Metanephros (tissue), 1 donor: ENCODE results near the gene CD69. TPM values are rescaled to one million over a fixed set of nuclear protein-coding genes. Genes with fewer than 3 reads are reported as not detected.

Source experiments
- total RNA-seq: library from RNA; depleted of rRNA; stranded (reverse); fragments of >200 nt; gene quantifications from one replicate; pipeline ENCODE4 v1.2.3, GENCODE V29; 2014

The CD69 gene
- 14.5 TPM for total RNA-seq

DNA sequence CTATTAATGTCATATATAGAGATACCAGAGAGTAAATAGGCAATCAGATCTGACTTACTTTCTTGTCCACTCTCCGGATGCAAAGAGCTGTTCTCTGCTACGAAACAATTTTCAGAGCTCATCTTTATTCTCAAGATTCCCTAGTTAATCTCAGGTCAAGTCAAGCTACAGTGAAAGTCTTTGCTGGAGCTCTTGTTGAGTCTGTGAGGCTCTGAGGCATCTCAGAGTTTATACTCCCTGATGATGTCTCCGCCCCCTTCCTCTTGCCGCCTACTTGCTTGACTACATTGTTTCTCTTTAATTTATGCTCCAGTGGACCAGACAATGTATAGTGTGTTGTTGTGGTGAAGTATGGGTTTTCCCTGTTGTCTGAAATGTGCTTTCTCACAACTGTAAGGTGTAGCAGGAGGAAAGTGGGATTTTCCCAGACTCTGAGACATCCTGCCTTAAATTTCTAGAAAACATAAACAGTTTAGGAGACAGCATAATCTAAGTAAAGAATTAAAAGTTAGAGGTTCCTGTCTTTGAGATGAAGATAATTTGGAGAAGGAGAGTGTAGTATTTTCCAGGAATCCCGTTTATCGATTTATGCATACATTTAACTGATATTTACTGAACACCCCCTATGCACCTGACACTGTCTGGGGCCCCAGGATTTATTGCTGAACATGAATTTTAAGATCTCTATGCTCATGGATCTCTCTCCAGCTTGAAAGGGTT is at the start of gene CD69:
Gene CD69 (minus strand): TSS at position 203 of the 720 bp plus-strand sequence. CDS start 81 bp downstream, at position 122.

GRCh38 chr12:9732921-9733461 is 27.7 kb downstream of the CD69 start, which contains the start of gene CLECL1:
Gene CLECL1, minus strand, starts transcription at chr12:9733097.

Other genes with a start within 250 kb of the CD69 start
- gene KLRB1, start 153.0 kb downstream of the CD69 start, total RNA-seq: 1.8 TPM
- 11.7 TPM for gene CLEC2D, start 91.2 kb downstream of the CD69 start, total RNA-seq
- gene CLECL1, start 27.8 kb downstream of the CD69 start, total RNA-seq: 0.35 TPM
- gene KLRF1, start 66.6 kb upstream of the CD69 start, total RNA-seq: 0.70 TPM
- gene CLEC2B, start 108.5 kb upstream of the CD69 start, total RNA-seq: 15.9 TPM
- gene KLRF2, start 120.6 kb upstream of the CD69 start, total RNA-seq: not detected
- gene CLEC2A, start 171.5 kb upstream of the CD69 start, total RNA-seq: not detected
- gene CLEC12A, start 210.5 kb upstream of the CD69 start, total RNA-seq: 5.2 TPM
- 1.1 TPM for gene CLEC1B, start 238.2 kb upstream of the CD69 start, total RNA-seq
- 0.88 TPM for gene CLEC12B, start 249.7 kb upstream of the CD69 start, total RNA-seq